GM21447 (cell line): ENCODE results near the gene THADA.
"Not testable (repeated sequence)": the region's sequence is repeated elsewhere in the genome, so short reads cannot be mapped to it uniquely, and the experiment has no call there.

Source experiments
- ATAC-seq: cut with Tn5 transposase; IDR thresholded peaks from one replicate; pipeline ENCODE4 v1.9.1; 2021; ENCODE audit not compliant: unreplicated experiment

Gene THADA

GRCh38 chr2:43311276-43311675 is 284.6 kb downstream of the THADA start:
- no peak for ATAC-seq

- ATAC-seq, result no peak
Observed at GRCh38 chr2:43309935-43310334, 285.9 kb downstream of the THADA start.

- no peak for ATAC-seq
Observed at GRCh38 chr2:43307973-43308372, 287.9 kb downstream of the THADA start.

- ATAC-seq, result no peak
Observed at GRCh38 chr2:43307046-43307445, 288.8 kb downstream of the THADA start.

GRCh38 chr2:43306197-43306596 is 289.6 kb downstream of the THADA start:
- ATAC-seq, result no peak

GRCh38 chr2:43305517-43305916 is 290.3 kb downstream of the THADA start:
- no peak for ATAC-seq

- ATAC-seq, result no peak
Observed at GRCh38 chr2:43305012-43305411, 290.8 kb downstream of the THADA start.

GRCh38 chr2:43303889-43304288 is 291.9 kb downstream of the THADA start:
- ATAC-seq, result no peak

- ATAC-seq, result no peak
Observed at GRCh38 chr2:43302961-43303494, 292.8 kb downstream of the THADA start.

GRCh38 chr2:43302182-43302960 is 293.5 kb downstream of the THADA start:
- no peak for ATAC-seq

- ATAC-seq, result no peak
Observed at GRCh38 chr2:43300781-43301583, 294.9 kb downstream of the THADA start.

GRCh38 chr2:43300222-43300621 is 295.6 kb downstream of the THADA start:
- ATAC-seq, result no peak

- ATAC-seq, result no peak
Observed at GRCh38 chr2:43298500-43298899, 297.3 kb downstream of the THADA start.

GRCh38 chr2:43297740-43298139 is 298.1 kb downstream of the THADA start:
- ATAC-seq, result not testable (repeated sequence)

- ATAC-seq, result no peak
Observed at GRCh38 chr2:43294973-43295603, 300.8 kb downstream of the THADA start.

GRCh38 chr2:43293744-43294695 is 301.8 kb downstream of the THADA start:
- ATAC-seq, result peak; percentile 100

GRCh38 chr2:43292851-43293743 is 302.7 kb downstream of the THADA start:
- no peak for ATAC-seq

GRCh38 chr2:43292297-43292696 is 303.5 kb downstream of the THADA start:
- no peak for ATAC-seq

- no peak for ATAC-seq
Observed at GRCh38 chr2:43289331-43289730, 306.5 kb downstream of the THADA start.
